ENCODE results near the gene DDC.

DNA sequence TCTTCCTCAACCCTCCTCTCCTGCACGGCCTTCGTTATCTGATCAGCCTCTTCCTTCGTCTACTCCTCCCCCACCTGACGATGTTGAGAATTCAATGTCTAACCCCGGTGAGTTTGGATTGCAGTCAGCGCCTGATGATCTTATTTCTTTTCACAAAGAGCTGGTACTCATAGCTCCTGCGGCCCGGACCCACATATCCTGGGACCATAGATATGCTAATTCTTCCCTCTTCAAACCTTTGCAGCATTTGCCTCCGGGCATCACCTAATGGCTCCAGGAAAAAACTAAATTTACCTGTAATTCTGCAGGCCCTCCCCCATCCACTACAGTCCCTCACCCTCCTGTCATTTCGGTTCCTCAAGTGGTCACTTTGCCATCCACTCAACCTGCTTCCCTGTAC, 12.4 kb upstream of the DDC start:
- TF ChIP-seq, protein P1, sequence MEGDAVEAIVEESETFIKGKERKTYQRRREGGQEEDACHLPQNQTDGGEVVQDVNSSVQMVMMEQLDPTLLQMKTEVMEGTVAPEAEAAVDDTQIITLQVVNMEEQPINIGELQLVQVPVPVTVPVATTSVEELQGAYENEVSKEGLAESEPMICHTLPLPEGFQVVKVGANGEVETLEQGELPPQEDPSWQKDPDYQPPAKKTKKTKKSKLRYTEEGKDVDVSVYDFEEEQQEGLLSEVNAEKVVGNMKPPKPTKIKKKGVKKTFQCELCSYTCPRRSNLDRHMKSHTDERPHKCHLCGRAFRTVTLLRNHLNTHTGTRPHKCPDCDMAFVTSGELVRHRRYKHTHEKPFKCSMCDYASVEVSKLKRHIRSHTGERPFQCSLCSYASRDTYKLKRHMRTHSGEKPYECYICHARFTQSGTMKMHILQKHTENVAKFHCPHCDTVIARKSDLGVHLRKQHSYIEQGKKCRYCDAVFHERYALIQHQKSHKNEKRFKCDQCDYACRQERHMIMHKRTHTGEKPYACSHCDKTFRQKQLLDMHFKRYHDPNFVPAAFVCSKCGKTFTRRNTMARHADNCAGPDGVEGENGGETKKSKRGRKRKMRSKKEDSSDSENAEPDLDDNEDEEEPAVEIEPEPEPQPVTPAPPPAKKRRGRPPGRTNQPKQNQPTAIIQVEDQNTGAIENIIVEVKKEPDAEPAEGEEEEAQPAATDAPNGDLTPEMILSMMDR (IDR thresholded peaks at IDR 0.05; ENCODE audit: low read depth, low read length, poor library complexity, severe bottlenecking): no peak
- TF ChIP-seq EZH2phosphoT487 (IDR thresholded peaks at IDR 0.05; ENCODE audit: borderline replicate concordance, low read length): no peak
